Activated CD8-positive, alpha-beta memory T cell treated with anti-CD3 and anti-CD28 coated beads for 24 hours (primary cell): ENCODE results near the gene GEMIN7.
"Not testable (repeated sequence)": the region's sequence is repeated elsewhere in the genome, so short reads cannot be mapped to it uniquely, and the experiment has no call there.

Experiments
- DNase-seq: peaks from one replicate; pipeline ENCODE4 v3.0.0-alpha.2; 2020

GEMIN7 gene

GRCh38 chr19:45091031-45091923 lies 12.2 kb downstream of the GEMIN7 start:
- DNase-seq: peak; percentile 99

- DNase-seq: peak; percentile 94
These were observed 14.0 kb downstream of the GEMIN7 start, which contains the start of gene PPP1R37 for GRCh38 chr19:45092747-45093678. PPP1R37 (plus strand) TSS chr19:45093179; CDS start chr19:45093326, 147 bp downstream.

- no peak for DNase-seq
These were observed 15.1 kb downstream of the GEMIN7 start for GRCh38 chr19:45094137-45094536.

DNA sequence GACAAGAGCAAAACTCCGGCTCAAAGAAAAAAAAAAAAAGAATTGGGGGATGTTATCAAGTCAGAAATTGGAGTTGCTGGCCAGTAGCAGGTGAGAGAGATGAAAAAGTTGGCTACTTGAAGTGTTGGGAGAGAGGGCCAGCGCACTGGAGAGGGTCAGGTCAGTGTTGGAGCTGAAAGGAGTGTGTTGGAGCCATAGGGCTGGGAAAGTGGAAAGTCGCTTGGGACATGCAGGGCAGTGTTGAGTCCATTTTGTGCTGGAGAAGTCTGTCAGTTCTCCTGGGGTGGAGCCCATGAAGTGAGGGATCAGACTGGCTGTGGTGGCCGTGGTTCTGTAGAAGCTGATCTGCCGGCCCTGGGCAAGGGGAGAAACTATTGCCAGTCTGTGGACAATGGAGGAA lies 15.6 kb downstream of the GEMIN7 start:
- no peak for DNase-seq

GRCh38 chr19:45095496-45096413 lies 16.7 kb downstream of the GEMIN7 start:
- no peak for DNase-seq

GRCh38 chr19:45096700-45097099 lies 17.6 kb downstream of the GEMIN7 start:
- no peak for DNase-seq

GRCh38 chr19:45097450-45097775 lies 18.4 kb downstream of the GEMIN7 start:
- DNase-seq: no peak

GRCh38 chr19:45097776-45098520 lies 18.9 kb downstream of the GEMIN7 start:
- DNase-seq: no peak

- DNase-seq: no peak
These were observed 19.7 kb downstream of the GEMIN7 start for GRCh38 chr19:45098521-45099466.

DNA sequence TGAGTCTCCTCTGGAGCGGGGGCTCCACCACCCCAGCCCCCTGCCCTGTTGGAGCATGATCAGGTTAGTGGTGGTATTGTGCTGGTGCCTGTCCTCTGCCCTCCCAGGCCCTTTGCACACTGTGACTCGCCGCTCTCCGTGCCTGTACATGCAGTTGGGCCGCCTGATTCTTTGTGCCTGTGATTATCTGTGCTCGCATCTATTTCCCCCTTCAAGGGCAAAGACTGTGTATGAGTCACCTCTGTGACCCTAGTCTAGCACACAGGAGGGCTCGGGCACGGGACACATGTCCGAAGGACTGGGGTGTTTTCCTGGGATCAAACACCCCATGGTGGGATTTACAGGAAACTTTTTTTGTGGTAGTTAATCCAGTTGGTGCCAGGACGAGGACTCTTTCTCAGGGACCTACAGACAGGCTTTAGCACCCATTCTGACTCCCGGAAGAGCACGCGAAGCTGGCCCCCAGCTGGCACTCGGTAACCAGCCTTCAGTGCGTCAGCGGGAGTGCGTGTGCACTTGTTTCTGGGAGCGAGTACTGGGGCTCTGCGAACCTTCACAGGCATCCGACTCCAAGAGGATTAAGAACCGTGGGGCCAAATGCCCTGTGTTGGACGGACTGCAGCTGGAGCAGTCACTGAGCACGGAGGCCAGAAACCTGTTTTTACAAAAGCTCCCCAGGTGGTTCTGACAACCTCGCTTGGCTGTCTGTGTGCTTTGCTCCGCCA lies 20.6 kb downstream of the GEMIN7 start:
- DNase-seq: no peak

GRCh38 chr19:45100201-45100600 lies 21.1 kb downstream of the GEMIN7 start:
- DNase-seq: no peak

GRCh38 chr19:45100846-45101252 lies 21.8 kb downstream of the GEMIN7 start:
- no peak for DNase-seq

- DNase-seq: no peak
These were observed 22.7 kb downstream of the GEMIN7 start for GRCh38 chr19:45101806-45102205.

DNA sequence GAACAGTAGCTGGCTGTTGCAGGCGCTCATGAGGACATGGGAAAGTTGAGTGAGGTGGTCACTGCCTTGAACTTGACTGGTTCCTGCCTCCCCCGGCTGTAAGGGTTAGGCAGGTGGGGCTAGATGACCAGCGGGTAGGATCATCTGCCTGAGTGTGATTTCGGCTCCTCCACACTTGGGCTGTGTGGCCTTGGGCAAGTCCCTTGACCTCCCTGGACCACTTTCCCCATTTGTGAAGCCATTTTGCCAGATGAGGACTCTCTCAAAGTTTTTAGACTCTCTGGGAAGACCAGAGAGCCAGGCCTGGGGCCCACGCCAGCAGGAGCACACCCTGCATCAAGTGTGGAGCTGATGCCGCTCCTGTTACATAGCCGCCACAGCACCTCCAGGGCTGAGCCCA lies 23.4 kb downstream of the GEMIN7 start:
- DNase-seq: no peak

- no peak for DNase-seq
These were observed 24.1 kb downstream of the GEMIN7 start for GRCh38 chr19:45103156-45103507.

DNA sequence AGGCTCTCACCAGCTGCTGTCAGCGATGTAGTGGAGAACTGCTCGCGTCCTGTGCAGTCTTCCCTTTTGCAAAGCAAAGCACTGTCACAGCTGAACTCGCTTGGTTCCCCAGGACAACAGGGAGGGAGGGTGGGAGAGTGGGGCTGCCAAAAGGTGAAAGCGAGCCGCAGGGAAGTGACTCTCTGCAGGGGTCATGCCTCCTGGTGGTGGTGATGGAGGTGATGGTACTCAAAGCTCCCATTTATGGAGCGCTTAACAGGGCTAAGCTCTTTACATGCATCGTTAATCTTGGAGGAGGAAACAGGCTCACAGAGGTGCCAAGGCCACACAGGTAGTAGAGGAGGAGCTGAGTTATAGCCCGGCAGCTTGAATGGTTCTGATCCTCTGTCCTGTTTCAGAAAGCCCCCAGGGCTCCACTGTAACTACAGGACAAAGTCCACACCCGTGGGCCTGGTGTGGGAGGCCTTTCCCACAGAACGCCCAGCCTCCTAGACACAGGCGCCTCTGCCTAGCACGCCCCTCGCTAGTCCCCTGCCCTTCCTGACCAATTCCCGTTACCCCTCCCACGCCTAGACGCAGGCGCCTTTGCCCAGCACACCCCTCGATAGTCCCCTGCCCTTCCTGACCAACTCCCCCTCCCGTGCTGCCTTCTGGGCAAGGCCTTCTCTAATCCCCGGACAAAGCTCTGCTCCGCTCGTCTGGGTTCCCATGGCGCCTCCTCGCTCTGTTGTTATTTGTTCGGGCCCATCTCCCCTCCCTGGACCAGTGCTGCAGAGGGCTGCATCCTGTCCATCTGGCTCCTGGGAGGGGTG lies 24.7 kb downstream of the GEMIN7 start:
- no peak for DNase-seq

- DNase-seq: no peak
These were observed 25.7 kb downstream of the GEMIN7 start for GRCh38 chr19:45104658-45105349.

GRCh38 chr19:45106363-45106762 lies 27.3 kb downstream of the GEMIN7 start:
- not testable (repeated sequence) for DNase-seq
